Uterus (tissue), 2 donors: ENCODE data around the gene INPP5J.

Experiments used
- POLR2A ChIP-seq, 2 donors: fragments of 450-650 bp; IDR thresholded peaks; one replicate each; pipeline ENCODE4 v1.6.1; 2016; ENCODE audit warnings: antibody characterized with exemption in 2 of 2, mild to moderate bottlenecking in 1 of 2, moderate library complexity in 1 of 2
- TF ChIP-seq, protein P1 (sequence below), 4 experiments: fragments of 200-600 bp in 2 of 4; fragments of 450-650 bp in 2 of 4; sonication (generic) in 2 of 4; IDR thresholded peaks; one replicate each; pipeline ENCODE4 v1.5.1; 2016 to 2019; ENCODE audit warnings: antibody characterized with exemption in 4 of 4, mild to moderate bottlenecking in 2 of 4, moderate library complexity in 1 of 4

DNA sequence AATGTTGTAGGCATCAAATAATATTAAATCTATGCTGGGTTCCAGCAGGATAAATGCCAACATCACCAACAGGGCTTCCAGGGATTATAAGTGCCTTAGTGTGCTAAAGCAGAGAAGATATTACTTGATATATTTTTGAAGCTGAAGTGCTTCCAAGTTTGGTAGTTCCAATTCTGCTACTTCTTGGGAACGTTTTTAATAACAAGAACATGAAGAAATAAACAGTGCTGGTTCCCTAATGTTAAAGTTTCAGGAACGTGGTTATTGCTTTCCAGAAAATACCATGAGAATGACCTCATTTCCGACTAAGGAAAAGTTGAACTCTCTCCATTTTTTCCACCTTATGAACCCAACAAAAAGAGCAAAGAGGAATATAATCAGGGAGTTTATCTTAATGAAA, 32.7 kb downstream of the INPP5J start:
- TF ChIP-seq, protein P1, sequence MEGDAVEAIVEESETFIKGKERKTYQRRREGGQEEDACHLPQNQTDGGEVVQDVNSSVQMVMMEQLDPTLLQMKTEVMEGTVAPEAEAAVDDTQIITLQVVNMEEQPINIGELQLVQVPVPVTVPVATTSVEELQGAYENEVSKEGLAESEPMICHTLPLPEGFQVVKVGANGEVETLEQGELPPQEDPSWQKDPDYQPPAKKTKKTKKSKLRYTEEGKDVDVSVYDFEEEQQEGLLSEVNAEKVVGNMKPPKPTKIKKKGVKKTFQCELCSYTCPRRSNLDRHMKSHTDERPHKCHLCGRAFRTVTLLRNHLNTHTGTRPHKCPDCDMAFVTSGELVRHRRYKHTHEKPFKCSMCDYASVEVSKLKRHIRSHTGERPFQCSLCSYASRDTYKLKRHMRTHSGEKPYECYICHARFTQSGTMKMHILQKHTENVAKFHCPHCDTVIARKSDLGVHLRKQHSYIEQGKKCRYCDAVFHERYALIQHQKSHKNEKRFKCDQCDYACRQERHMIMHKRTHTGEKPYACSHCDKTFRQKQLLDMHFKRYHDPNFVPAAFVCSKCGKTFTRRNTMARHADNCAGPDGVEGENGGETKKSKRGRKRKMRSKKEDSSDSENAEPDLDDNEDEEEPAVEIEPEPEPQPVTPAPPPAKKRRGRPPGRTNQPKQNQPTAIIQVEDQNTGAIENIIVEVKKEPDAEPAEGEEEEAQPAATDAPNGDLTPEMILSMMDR (IDR thresholded peaks at IDR 0.05) = no peak
- TF ChIP-seq POLR2A (IDR thresholded peaks at IDR 0.05) = no peak
